Body of pancreas (tissue), 4 donors: ENCODE data around the gene CPHXL2. TPM values are rescaled to one million over a fixed set of nuclear protein-coding genes. Genes with fewer than 3 reads are reported as not detected.

ENCODE experiments used
- ATAC-seq: fragments of 150-250 bp; one replicate; pipeline ENCODE4 v1.9.1; 2016
- DNase-seq, 4 donors: peaks; one replicate each; pipeline ENCODE4 v3.0.0-alpha.2; 2019
- H3K27ac ChIP-seq, 4 donors: fragments of 200-600 bp; sonication (generic); 1 replicate in 3 of 4; 2 replicates in 1 of 4; pipeline versions ENCODE4 v1.5.1 to v1.6.1; 2016 to 2019; ENCODE audit warnings: mild to moderate bottlenecking in 1 of 4, mixed read lengths in 1 of 4, moderate library complexity in 1 of 4
- H3K27me3 ChIP-seq, 2 donors: fragments of 200-600 bp; sonication (generic); one replicate each; pipeline ENCODE4 v1.6.0; 2016; ENCODE audit warnings: mild to moderate bottlenecking in 1 of 2
- H3K36me3 ChIP-seq, 2 donors: fragments of 200-600 bp; sonication (generic); replicated peaks in 1 of 2; 2 replicates each; pipeline ENCODE4 v1.5.1; 2016; ENCODE audit warnings: low read depth in 2 of 2; ENCODE audit not compliant: insufficient read depth in 1 of 2
- H3K4me1 ChIP-seq: fragments of 200-600 bp; sonication (generic); one replicate; pipeline ENCODE4 v1.6.0; 2016
- H3K4me3 ChIP-seq, 2 donors: fragments of 200-600 bp; sonication (generic); 1 replicate in 1 of 2; 2 replicates in 1 of 2; pipeline ENCODE4 v1.5.1; 2016 to 2019
- H3K9me3 ChIP-seq, 3 donors: fragments of 200-600 bp; sonication (generic); 1 replicate in 2 of 3; 2 replicates in 1 of 3; pipeline ENCODE4 v1.5.1; 2016
- POLR2A ChIP-seq, 3 donors: fragments of 450-650 bp; IDR thresholded peaks; one replicate each; pipeline ENCODE4 v1.6.1; 2016; ENCODE audit warnings: antibody characterized with exemption in 3 of 3, mild to moderate bottlenecking in 2 of 3
- WGBS, 2 donors: methylation state at CpG; one replicate each; pipeline ENCODE4 v1.1.5; 2017; 5-methylcytosine and 5-hydroxymethylcytosine counted together
- intact Hi-C: fragments of 100-400 bp; cut with DNase I; formaldehyde crosslinking; loops from one replicate; pipeline ENCODE4 v1.15.1; 2023
- total RNA-seq, 2 donors: library from RNA; depleted of rRNA; stranded (reverse); fragments of >200 nt; gene quantifications; one replicate each; pipeline ENCODE4 v1.1.0, GENCODE V29; 2016
- TF ChIP-seq, protein P1 (sequence below), 7 experiments: fragments of 450-650 bp in 4 of 7; fragments of 200-600 bp in 3 of 7; sonication (generic) in 3 of 7; IDR thresholded peaks; one replicate each; pipeline ENCODE4 v1.5.1; 2016 to 2019; ENCODE audit warnings: antibody characterized with exemption in 7 of 7

CPHXL2 gene
- total RNA-seq = not detected

GRCh38 chr16:75676909-75677308 lies at the start of gene CPHXL2:
CPHXL2 (minus strand) TSS chr16:75677009; CDS start chr16:75676999, 10 bp downstream.
- H3K4me1 ChIP-seq = peaks cover 5% of the 10 kb centered on the region
- H3K36me3 ChIP-seq = no peaks in the 10 kb centered on the region
- H3K4me3 ChIP-seq = no peak within 1 kb of the TSS
- DNase-seq = no peak
- H3K27me3 ChIP-seq = no peaks in the 10 kb centered on the region
- 93 to 98% methylated on average over 4 of the region's 4 CpGs for WGBS, 2 donors
- ATAC-seq = no peak
- TF ChIP-seq POLR2A (IDR thresholded peaks at IDR 0.05) = no peak
- TF ChIP-seq, protein P1, sequence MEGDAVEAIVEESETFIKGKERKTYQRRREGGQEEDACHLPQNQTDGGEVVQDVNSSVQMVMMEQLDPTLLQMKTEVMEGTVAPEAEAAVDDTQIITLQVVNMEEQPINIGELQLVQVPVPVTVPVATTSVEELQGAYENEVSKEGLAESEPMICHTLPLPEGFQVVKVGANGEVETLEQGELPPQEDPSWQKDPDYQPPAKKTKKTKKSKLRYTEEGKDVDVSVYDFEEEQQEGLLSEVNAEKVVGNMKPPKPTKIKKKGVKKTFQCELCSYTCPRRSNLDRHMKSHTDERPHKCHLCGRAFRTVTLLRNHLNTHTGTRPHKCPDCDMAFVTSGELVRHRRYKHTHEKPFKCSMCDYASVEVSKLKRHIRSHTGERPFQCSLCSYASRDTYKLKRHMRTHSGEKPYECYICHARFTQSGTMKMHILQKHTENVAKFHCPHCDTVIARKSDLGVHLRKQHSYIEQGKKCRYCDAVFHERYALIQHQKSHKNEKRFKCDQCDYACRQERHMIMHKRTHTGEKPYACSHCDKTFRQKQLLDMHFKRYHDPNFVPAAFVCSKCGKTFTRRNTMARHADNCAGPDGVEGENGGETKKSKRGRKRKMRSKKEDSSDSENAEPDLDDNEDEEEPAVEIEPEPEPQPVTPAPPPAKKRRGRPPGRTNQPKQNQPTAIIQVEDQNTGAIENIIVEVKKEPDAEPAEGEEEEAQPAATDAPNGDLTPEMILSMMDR (IDR thresholded peaks at IDR 0.05) = no peak
- H3K27ac ChIP-seq = no peak within 1 kb of the TSS
- no peaks in the 10 kb centered on the region for H3K9me3 ChIP-seq
- intact Hi-C loops = no loop called here

DNA sequence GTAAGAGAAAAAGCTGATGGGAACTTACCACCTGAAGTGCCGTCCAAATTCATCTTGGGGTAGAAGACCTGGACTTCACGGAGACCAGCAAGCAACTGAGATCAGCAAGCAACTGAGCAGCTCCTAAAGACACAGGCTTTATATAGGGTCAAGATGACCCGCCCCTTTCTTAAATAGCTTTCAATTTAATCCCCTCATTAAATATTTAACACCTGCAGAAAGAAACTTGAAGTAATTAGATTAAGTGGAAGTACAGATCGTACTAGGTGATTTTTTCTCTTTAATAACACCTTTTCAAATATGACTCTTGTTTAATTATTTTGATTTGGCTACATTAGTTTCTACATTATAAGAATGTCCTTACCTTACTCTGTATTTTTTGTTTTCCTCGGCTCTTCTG lies 49.6 kb upstream of the CPHXL2 start, which contains the start of gene CPHXL:
Gene CPHXL, minus strand, starts transcription at position 101 of the 400 bp plus-strand sequence. Its CDS starts 48 bp downstream, at position 53.
- intact Hi-C loops = no loop called here
- H3K9me3 ChIP-seq = no peaks in the 10 kb centered on the region
- no peak within 1 kb of the TSS for H3K27ac ChIP-seq
- no peaks in the 10 kb centered on the region for H3K27me3 ChIP-seq
- TF ChIP-seq POLR2A (IDR thresholded peaks at IDR 0.05) = no peak
- TF ChIP-seq, protein P1 (IDR thresholded peaks at IDR 0.05) = no peak
- DNase-seq (no peak), ATAC-seq (no peak)
- 91 to 92% methylated on average over 5 of the region's 5 CpGs for WGBS, 2 donors
- H3K4me3 ChIP-seq = no peak within 1 kb of the TSS
- H3K36me3 ChIP-seq = no peaks in the 10 kb centered on the region
- H3K4me1 ChIP-seq = peaks cover 4% of the 10 kb centered on the region

DNA sequence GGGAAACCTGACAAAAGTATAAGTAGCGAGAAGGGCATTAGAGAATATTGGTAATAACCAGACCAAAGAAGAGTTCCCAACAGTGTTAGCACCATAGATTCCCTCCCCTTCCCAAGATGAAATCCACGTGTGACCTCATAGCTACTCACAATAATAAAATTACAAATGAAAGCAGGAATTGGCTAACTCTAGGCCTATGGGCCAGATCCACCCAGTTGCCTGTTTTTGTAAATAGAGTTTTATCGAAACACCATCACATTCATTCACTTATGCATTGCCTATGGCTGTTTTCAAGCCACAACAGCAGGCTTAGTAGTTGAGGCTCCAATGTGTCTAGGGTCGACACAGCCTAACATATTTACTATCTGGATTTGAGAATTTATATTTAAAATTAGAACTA lies 41.6 kb upstream of the CPHXL2 start:
- TF ChIP-seq, protein P1 (IDR thresholded peaks at IDR 0.05) = no peak
- no peak for TF ChIP-seq POLR2A (IDR thresholded peaks at IDR 0.05)
- no peak overlapping the region for H3K27ac ChIP-seq
- no peaks in the 10 kb centered on the region for H3K9me3 ChIP-seq
- no peak overlapping the region for H3K4me3 ChIP-seq
- H3K27me3 ChIP-seq = no peaks in the 10 kb centered on the region
- no peak for ATAC-seq
- intact Hi-C loops = no loop called here
- 84 to 90% methylated on average over 4 of the region's 4 CpGs for WGBS, 2 donors
- H3K4me1 ChIP-seq = no peaks in the 10 kb centered on the region
- DNase-seq = no peak
- H3K36me3 ChIP-seq = no peaks in the 10 kb centered on the region

- ATAC-seq = no peak
- Histone ChIP-seq H3K27ac (no peak overlapping the region), H3K36me3 (no peaks in the 10 kb centered on the region), H3K4me1 (no peaks in the 10 kb centered on the region), H3K9me3 (no peaks in the 10 kb centered on the region), H3K27me3 (no peaks in the 10 kb centered on the region), H3K4me3 (no peak overlapping the region)
- intact Hi-C loops = no loop called here
- DNase-seq = no peak
- TF ChIP-seq POLR2A (IDR thresholded peaks at IDR 0.05) = no peak
- TF ChIP-seq, protein P1 (IDR thresholded peaks at IDR 0.05) = no peak
These were observed 37.9 kb upstream of the CPHXL2 start for GRCh38 chr16:75714661-75715060.

GRCh38 chr16:75710344-75710743 lies 33.5 kb upstream of the CPHXL2 start:
- no peak overlapping the region for H3K27ac ChIP-seq
- no peaks in the 10 kb centered on the region for H3K9me3 ChIP-seq
- no peaks in the 10 kb centered on the region for H3K4me1 ChIP-seq
- WGBS, 2 donors = 93 to 98% methylated on average over 2 of the region's 2 CpGs
- no peak for DNase-seq
- H3K36me3 ChIP-seq = no peaks in the 10 kb centered on the region
- H3K4me3 ChIP-seq = no peak overlapping the region
- intact Hi-C loops = no loop called here
- no peak for ATAC-seq
- H3K27me3 ChIP-seq = no peaks in the 10 kb centered on the region
- TF ChIP-seq, protein P1 (IDR thresholded peaks at IDR 0.05) = no peak
- TF ChIP-seq POLR2A (IDR thresholded peaks at IDR 0.05) = no peak
